ENCODE results near the gene TTLL12. TPM values are rescaled to one million over a fixed set of nuclear protein-coding genes. Genes with fewer than 3 reads are reported as not detected.

Gene TTLL12
- total and polyA plus RNA-seq, 2 experiments from 2014 or later: 45.9 to 62.7 TPM

DNA sequence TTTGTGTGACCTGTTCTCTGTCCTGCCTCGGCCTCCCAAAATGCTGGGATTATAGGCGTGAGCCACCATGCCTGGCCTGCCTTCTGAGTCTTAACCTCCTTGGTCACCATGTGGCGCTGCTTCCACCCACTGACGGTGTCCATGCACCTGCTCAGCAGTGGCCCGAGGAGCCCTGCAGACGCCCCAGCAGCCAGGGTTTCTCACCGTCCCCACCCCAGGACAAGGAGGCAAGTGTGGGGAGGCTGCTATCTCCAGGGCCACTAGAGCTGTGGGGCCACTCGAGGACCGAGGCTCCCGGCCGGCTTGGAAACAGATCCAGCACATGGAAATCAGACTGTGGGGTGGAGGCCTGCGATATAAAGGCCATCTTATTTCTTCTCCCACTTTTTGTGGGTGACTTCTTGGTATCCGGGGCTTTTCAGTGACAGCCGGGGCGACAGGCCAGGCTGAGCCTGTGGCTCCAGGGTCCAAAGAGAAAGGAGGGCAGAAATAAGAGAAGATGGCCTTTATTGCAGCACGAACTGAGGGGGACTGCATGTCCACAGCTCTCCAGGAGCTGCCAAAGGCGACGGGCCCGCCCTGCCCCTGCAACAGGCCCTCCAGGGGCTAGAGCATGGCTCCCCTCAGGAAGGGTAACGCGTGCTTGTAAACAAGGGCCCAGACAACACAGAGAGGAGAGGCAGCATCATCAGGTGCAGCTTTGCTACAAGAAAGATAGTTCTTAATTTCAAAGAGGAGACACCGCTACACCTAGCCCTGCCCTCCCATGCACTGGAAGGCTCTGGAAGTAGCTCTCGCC lies 20.6 kb downstream of the TTLL12 start:
- peaks cover 8% of the 10 kb centered on the region for H3K36me3 ChIP-seq

DNA sequence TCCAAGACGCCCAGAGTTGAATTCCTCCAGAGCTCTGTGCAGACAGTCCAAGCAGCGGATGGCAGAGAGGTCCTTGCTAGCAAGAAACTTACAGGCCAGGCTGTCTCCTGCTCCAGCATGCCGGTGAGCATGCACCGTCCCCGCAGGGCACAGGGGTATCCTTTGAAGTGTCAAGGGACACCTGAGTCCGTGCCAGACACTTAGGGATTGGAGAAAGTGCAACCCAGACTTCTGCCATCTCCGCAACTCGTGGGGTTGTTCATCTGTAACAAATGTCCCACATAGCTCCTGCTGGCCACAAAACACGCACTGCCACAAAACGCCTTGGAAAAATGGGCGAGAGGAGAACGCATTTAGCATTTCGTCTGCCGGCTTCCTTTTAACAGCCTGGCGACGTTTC lies 22.3 kb downstream of the TTLL12 start:
- peaks cover 3% of the 10 kb centered on the region for H3K36me3 ChIP-seq
- H3K4me3 ChIP-seq: no peak overlapping the region

More for the DNA sequence above, 20.6 kb downstream of the TTLL12 start:
- Histone ChIP-seq H3K27me3 (no peaks in the 10 kb centered on the region), H3K4me3 (no peak overlapping the region), H3K27ac (no peak overlapping the region), H3K4me1 (ENCODE audit: low read depth) (no peaks in the 10 kb centered on the region), H3K9me3 (ENCODE audit: low read depth) (no peaks in the 10 kb centered on the region)
- no peak for DNase-seq (ENCODE audit: low read depth in 1 of 2, low spot score in 1 of 2)
- no peak for TF ChIP-seq CTCF (IDR thresholded peaks at IDR 0.05; ENCODE audit: low read depth, low read length)

GRCh38 chr22:43163241-43163795 lies 23.6 kb downstream of the TTLL12 start:
- Histone ChIP-seq H3K9me3 (ENCODE audit: low read depth) (no peaks in the 10 kb centered on the region), H3K4me3 (no peak overlapping the region), H3K36me3 (peaks cover under 1% of the 10 kb centered on the region), H3K27ac (no peak overlapping the region), H3K4me1 (ENCODE audit: low read depth) (no peaks in the 10 kb centered on the region), H3K27me3 (no peaks in the 10 kb centered on the region)
- no peak for TF ChIP-seq CTCF (IDR thresholded peaks at IDR 0.05; ENCODE audit: low read depth, low read length)
- DNase-seq (ENCODE audit: low read depth in 1 of 2, low spot score in 1 of 2): no peak

More for the DNA sequence above, 22.3 kb downstream of the TTLL12 start:
- H3K27ac ChIP-seq: no peak overlapping the region
- no peaks in the 10 kb centered on the region for H3K4me1 ChIP-seq (ENCODE audit: low read depth)
- H3K27me3 ChIP-seq: no peaks in the 10 kb centered on the region
- no peak for TF ChIP-seq CTCF (IDR thresholded peaks at IDR 0.05; ENCODE audit: low read depth, low read length)
- DNase-seq (ENCODE audit: low read depth in 1 of 2, low spot score in 1 of 2): no peak
- H3K9me3 ChIP-seq (ENCODE audit: low read depth): no peaks in the 10 kb centered on the region

- Histone ChIP-seq H3K4me1 (ENCODE audit: low read depth) (no peaks in the 10 kb centered on the region), H3K4me3 (no peak overlapping the region), H3K27me3 (no peaks in the 10 kb centered on the region), H3K27ac (no peak overlapping the region), H3K36me3 (no peaks in the 10 kb centered on the region), H3K9me3 (ENCODE audit: low read depth) (no peaks in the 10 kb centered on the region)
- DNase-seq (ENCODE audit: low read depth in 1 of 2, low spot score in 1 of 2): no peak
- no peak for TF ChIP-seq CTCF (IDR thresholded peaks at IDR 0.05; ENCODE audit: low read depth, low read length)
These were observed 24.4 kb downstream of the TTLL12 start for GRCh38 chr22:43162412-43163150.

GRCh38 chr22:43160497-43161126 lies 26.3 kb downstream of the TTLL12 start:
- no peaks in the 10 kb centered on the region for H3K4me1 ChIP-seq (ENCODE audit: low read depth)
- no peak for DNase-seq (ENCODE audit: low read depth in 1 of 2, low spot score in 1 of 2)

More at GRCh38 chr22:43160497-43161126, 26.3 kb downstream of the TTLL12 start:
- Histone ChIP-seq H3K9me3 (ENCODE audit: low read depth) (no peaks in the 10 kb centered on the region), H3K27me3 (no peaks in the 10 kb centered on the region), H3K27ac (no peak overlapping the region), H3K4me3 (no peak overlapping the region), H3K36me3 (no peaks in the 10 kb centered on the region)
- TF ChIP-seq CTCF (IDR thresholded peaks at IDR 0.05; ENCODE audit: low read depth, low read length): no peak
